Pancreas (tissue), 10 donors: ENCODE measurements around the gene EML1. TPM values are rescaled to one million over a fixed set of nuclear protein-coding genes. Genes with fewer than 3 reads are reported as not detected.

Source experiments
- ATAC-seq, 4 donors: fragments of 200-7000 bp; cut with Tn5 transposase; one replicate each; pipeline versions ENCODE4 v1.8.0 to v1.9.1; 2020; ENCODE audit warnings: mild to moderate bottlenecking in 4 of 4, moderate library complexity in 4 of 4
- DNase-seq, 6 donors: peaks; one replicate each; pipeline ENCODE4 v3.0.0-alpha.2; 2020
- FAIRE-seq: peaks from 2 replicates; lab custom pipeline; 2012; peaks lifted over from hg19 to GRCh38; lab: Jason Lieb, UNC
- H3K27ac ChIP-seq, 4 donors: fragments of 200-600 bp; sonication (generic); 1 replicate in 3 of 4; 2 replicates in 1 of 4; pipeline versions ENCODE4 v1.5.0 to v1.8.0; 2020
- H3K27me3 ChIP-seq, 4 donors: fragments of 200-600 bp; one replicate each; pipeline ENCODE4 v1.8.0; 2021
- H3K36me3 ChIP-seq, 3 donors: fragments of 200-600 bp; sonication (generic) in 1 of 3; one replicate each; pipeline versions ENCODE4 v1.5.0 to v1.8.0; 2020 to 2021
- H3K4me1 ChIP-seq, 3 donors: fragments of 200-600 bp; one replicate each; pipeline ENCODE4 v1.8.0; 2021
- H3K4me3 ChIP-seq, 4 donors: fragments of 200-600 bp; sonication (generic) in 2 of 4; one replicate each; pipeline versions ENCODE4 v1.5.0 to v1.8.0; 2020 to 2021
- H3K9me3 ChIP-seq, 4 donors: fragments of 200-600 bp; one replicate each; pipeline ENCODE4 v1.8.0; 2021
- WGBS, 2 donors: extraction: QIAGEN DNeasy Blood & Tissue Kit; methylation state at CpG; one replicate each; pipeline ENCODE4 v1.1.7; 2013; 5-methylcytosine and 5-hydroxymethylcytosine counted together
- intact Hi-C, 3 donors: fragments of 100-400 bp; cut with DNase I; formaldehyde crosslinking; loops; one replicate each; pipeline versions ENCODE4 v1.11.1 to v1.14.2; 2022
- polyA plus RNA-seq, 2 donors: library from polyadenylated mRNA; stranded (reverse); fragments of 200-250 nt; gene quantifications; one replicate each; pipeline ENCODE4 v1.2.3, GENCODE V29; 2013
- total RNA-seq, 6 donors: library from RNA; stranded (reverse); fragmentation: NEBNext Ultra II Directional in 4 of 6; extraction: Animal tissue kit (Norgen Biotek cat#: 25700) in 4 of 6; gene quantifications; one replicate each; pipeline versions ENCODE4 v1.2.1 to v1.2.4, GENCODE V29; 2021 to 2023
- TF ChIP-seq, protein P1 (sequence below), 4 donors: fragments of 200-600 bp; sonication (generic) in 3 of 4; IDR thresholded peaks; one replicate each; pipeline versions ENCODE4 v1.5.0 to v1.8.0; 2021; ENCODE audit warnings: antibody characterized with exemption in 4 of 4
- donor health status: healthy with polysubstance abuse.
- donor health status: DM: no; HTN: no; CAD: no; lungs with moderate emphysema.
- donor health status: DM: no; HTN: no; CAD: no.
- donor health status: control.
- donor health status: control.
- donor health status: Bipolar disorder and iron deficiency.
- donor health status: DM: yes; HTN: yes; CAD: no.
- donor health status: DM: no; HTN: no; CAD: no.
- donor health status: DM: no; HTN: no; CAD: no.
- donor health status: DM: yes; HTN: yes; CAD: no.

The EML1 gene
- total and polyA plus RNA-seq, 8 donors, result 3.8 to 13.4 (median 9.7) TPM

DNA sequence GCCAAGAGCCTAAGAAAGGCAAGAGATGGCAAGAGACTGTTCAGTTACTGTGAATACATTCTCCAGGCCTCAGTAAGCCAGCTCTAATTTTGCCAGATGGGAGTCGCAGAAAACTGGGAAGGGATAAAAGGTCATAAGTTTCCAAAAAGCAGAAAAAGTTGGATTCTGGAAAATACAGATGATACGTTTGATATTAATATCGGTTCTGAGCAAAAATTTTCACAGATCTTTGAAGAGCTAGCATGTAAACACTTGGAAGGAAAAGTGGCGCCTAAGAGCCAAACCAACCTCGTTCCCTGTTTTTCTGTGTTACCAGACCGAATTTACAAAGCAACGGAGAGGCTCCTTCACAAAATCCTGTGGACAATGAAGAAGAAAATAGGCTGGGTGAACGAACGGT lies 7.8 kb upstream of the EML1 start:
- WGBS, 2 donors, result 87 to 91% methylated on average over 9 of the region's 9 CpGs

DNA sequence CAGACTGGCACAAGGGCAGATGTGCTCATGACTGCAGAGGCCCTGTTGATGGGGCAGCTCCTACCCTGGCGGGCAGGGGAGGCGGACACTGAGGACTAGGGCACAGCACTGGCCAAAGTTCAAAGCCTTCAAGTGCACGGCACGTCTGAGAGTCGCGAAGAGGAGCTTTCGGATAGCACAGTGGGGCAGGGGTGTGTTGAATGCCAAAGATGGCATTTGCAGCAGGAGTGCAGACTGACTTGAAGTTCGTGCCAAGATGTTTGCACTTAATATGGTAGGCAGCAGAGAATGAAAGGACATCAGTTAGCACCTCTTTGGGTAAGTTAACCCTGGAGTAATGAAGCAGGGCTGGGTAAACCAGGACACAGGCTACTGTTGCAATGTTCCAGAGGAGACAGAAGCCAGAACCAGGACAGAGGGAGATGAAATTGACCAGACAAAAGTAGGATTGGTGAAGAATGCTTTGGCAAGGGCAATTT lies 6.7 kb upstream of the EML1 start:
- peaks cover 0 to 4% (median 2%) of the 10 kb centered on the region in 3 donors for H3K4me1 ChIP-seq
- TF ChIP-seq, protein P1, sequence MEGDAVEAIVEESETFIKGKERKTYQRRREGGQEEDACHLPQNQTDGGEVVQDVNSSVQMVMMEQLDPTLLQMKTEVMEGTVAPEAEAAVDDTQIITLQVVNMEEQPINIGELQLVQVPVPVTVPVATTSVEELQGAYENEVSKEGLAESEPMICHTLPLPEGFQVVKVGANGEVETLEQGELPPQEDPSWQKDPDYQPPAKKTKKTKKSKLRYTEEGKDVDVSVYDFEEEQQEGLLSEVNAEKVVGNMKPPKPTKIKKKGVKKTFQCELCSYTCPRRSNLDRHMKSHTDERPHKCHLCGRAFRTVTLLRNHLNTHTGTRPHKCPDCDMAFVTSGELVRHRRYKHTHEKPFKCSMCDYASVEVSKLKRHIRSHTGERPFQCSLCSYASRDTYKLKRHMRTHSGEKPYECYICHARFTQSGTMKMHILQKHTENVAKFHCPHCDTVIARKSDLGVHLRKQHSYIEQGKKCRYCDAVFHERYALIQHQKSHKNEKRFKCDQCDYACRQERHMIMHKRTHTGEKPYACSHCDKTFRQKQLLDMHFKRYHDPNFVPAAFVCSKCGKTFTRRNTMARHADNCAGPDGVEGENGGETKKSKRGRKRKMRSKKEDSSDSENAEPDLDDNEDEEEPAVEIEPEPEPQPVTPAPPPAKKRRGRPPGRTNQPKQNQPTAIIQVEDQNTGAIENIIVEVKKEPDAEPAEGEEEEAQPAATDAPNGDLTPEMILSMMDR (IDR thresholded peaks at IDR 0.05), result no peak
- no peaks in the 10 kb centered on the region for H3K36me3 ChIP-seq
- DNase-seq (no peak), FAIRE-seq (no peak), ATAC-seq (no peak)
- H3K27ac ChIP-seq, result no peak overlapping the region
- H3K4me3 ChIP-seq, result no peak overlapping the region
- no peaks in the 10 kb centered on the region for H3K9me3 ChIP-seq
- no peaks in the 10 kb centered on the region for H3K27me3 ChIP-seq
- intact Hi-C loops, result no loop called here
- 85 to 90% methylated on average over 8 of the region's 8 CpGs for WGBS, 2 donors

More for the DNA sequence above, 7.8 kb upstream of the EML1 start:
- H3K27ac ChIP-seq, result no peak overlapping the region
- intact Hi-C loops, result no loop called here
- no peaks in the 10 kb centered on the region for H3K4me1 ChIP-seq
- no peak overlapping the region for H3K4me3 ChIP-seq
- no peak for ATAC-seq
- H3K9me3 ChIP-seq, result no peaks in the 10 kb centered on the region
- FAIRE-seq, result no peak
- TF ChIP-seq, protein P1 (IDR thresholded peaks at IDR 0.05), result no peak
- no peaks in the 10 kb centered on the region for H3K36me3 ChIP-seq
- no peaks in the 10 kb centered on the region for H3K27me3 ChIP-seq
- DNase-seq, result no peak

DNA sequence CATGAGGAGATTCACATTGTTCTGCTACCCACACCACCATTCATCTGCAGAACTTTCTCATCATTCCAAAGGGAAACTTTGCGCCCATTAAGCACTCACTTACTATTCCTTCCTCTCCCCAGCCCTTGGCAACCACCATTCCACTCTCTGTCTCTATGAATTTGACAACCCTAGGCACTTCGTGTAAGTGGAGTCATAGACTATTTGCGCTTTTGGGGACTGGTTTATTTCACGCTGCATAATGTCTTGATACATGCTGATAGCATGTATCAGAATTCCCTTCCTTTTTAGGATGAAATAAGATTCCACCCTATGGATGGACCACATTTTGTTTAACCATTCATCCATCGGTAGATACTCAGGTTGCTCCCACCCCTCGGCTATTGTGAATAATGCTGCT lies 4.5 kb upstream of the EML1 start:
- ATAC-seq (no peak), FAIRE-seq (no peak), DNase-seq (no peak)
- Histone ChIP-seq H3K27ac (peak overlapping the region in 2 of 4 donors; percentile 32 to 52), H3K27me3 (no peaks in the 10 kb centered on the region), H3K36me3 (no peaks in the 10 kb centered on the region), H3K4me1 (peaks cover 0 to 11% (median 4%) of the 10 kb centered on the region in 3 donors), H3K9me3 (no peaks in the 10 kb centered on the region), H3K4me3 (no peak overlapping the region)
- intact Hi-C loops, result no loop called here
- WGBS, 2 donors, result 93 to 95% methylated on average over 6 of the region's 6 CpGs
- TF ChIP-seq, protein P1 (IDR thresholded peaks at IDR 0.05), result no peak

DNA sequence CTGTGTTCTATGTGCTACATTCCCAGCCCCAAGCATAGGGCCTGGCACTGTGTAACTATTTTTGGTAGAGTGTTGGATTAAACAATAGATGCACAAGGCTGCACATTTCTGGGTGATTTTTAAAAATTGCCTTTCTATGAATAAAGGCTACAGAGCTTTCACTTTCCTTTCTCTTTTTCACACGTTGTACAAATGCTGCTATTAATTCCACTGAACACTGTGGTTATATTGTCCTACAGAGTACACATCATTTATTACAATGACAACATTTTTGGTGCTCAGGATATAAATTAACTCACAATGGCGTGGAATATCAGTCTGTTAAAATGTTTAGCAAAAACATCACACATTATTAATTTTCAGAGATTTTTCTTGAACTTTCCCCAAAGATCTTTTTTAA lies 3.6 kb upstream of the EML1 start:
- H3K9me3 ChIP-seq, result no peaks in the 10 kb centered on the region
- DNase-seq (no peak), FAIRE-seq (no peak), ATAC-seq (peak in 2 of 4 donors; percentile 4 to 5)
- TF ChIP-seq, protein P1 (IDR thresholded peaks at IDR 0.05), result no peak
- intact Hi-C loops, result no loop called here
- H3K27ac ChIP-seq, result peak overlapping the region in 2 of 4 donors; percentile 32 to 52
- H3K4me1 ChIP-seq, result peaks cover 5 to 12% (median 11%) of the 10 kb centered on the region in 3 donors
- no peaks in the 10 kb centered on the region for H3K36me3 ChIP-seq
- H3K27me3 ChIP-seq, result no peaks in the 10 kb centered on the region
- H3K4me3 ChIP-seq, result no peak overlapping the region
- WGBS, 2 donors, result 36 to 47% methylated on average over 2 of the region's 2 CpGs

DNA sequence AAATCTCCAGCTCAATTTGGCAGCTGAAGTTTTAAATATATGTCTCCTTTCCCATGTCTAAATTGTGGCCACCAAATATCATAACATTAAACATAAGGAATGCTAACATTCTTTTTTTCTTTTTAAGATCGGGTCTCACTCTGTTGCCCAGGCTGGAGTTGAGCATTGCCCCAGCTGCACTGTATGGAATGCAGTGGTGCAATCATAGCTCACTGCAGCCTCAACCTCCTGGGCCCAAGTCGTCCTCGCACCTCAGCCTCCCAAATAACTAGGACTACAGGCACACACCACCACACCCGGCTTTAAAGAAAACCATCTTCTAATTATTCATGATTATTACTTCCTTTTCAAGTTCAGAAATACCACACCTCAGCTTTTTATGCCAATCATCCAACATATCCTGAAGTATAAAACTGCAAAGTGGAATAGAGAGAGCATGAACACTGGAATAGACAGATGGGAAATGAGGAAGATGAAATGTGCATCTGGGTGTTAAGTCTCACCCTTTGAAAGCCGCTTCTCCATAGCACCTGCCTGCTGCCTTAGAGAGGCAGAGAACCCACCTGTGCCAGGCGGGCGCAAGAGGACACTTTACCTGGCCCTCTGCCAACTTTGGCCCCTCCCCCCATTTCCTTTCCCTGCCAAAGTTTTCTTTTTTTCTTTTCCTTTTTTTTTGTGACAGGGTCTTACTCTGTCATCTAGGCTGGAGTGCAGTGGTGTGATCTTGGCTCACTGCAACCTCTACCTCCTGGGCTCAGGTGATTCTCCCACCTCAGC lies 2.8 kb upstream of the EML1 start:
- FAIRE-seq, result no peak
- intact Hi-C loops, result no loop called here
- no peak overlapping the region for H3K27ac ChIP-seq

More for the DNA sequence above, 2.8 kb upstream of the EML1 start:
- Histone ChIP-seq H3K4me3 (no peak overlapping the region), H3K27me3 (no peaks in the 10 kb centered on the region), H3K9me3 (no peaks in the 10 kb centered on the region), H3K36me3 (no peaks in the 10 kb centered on the region), H3K4me1 (peaks cover 5 to 14% (median 11%) of the 10 kb centered on the region in 3 donors)
- TF ChIP-seq, protein P1 (IDR thresholded peaks at IDR 0.05), result no peak
- ATAC-seq (no peak), DNase-seq (peak in 1 of 6 donors; percentile 52)
- WGBS, 2 donors, result 78 to 79% methylated on average over 7 of the region's 7 CpGs
